H1 (cell line): ENCODE results near the gene LUZP1. TPM values are rescaled to one million over a fixed set of nuclear protein-coding genes. Genes with fewer than 3 reads are reported as not detected.

Experiments used
- GABPA ChIP-seq: IDR thresholded peaks from 2 replicates; pipeline ENCODE4 v1.6.1; 2011; ENCODE audit warnings: mild to moderate bottlenecking, low read length, moderate library complexity, borderline replicate concordance; ENCODE audit not compliant: insufficient read depth
- HDAC2 ChIP-seq, 2 experiments: fragments of 300-600 bp in 1 of 2; sonication (generic) in 1 of 2; IDR thresholded peaks; 2 replicates each; pipeline ENCODE4 v1.6.1; 2011 to 2012; ENCODE audit warnings: low read depth in 2 of 2, low read length in 2 of 2, mild to moderate bottlenecking in 2 of 2, moderate library complexity in 2 of 2, borderline replicate concordance in 1 of 2, inconsistent platforms in 1 of 2
- NANOG ChIP-seq: IDR thresholded peaks from 2 replicates; pipeline ENCODE4 v1.6.1; 2011; ENCODE audit warnings: low read length, low read depth, mild to moderate bottlenecking, inconsistent platforms; ENCODE audit not compliant: insufficient read depth, poor library complexity, severe bottlenecking
- RAD21 ChIP-seq, 2 experiments: IDR thresholded peaks in 1 of 2; conservative IDR thresholded peaks in 1 of 2; 2 replicates each; pipeline ENCODE4 v1.6.1; 2011; ENCODE audit warnings: low read depth in 2 of 2, low read length in 2 of 2, improper control_type of control experiment in 1 of 2, inconsistent platforms in 1 of 2, mild to moderate bottlenecking in 1 of 2, moderate library complexity in 1 of 2
- SIN3A ChIP-seq, 2 experiments: IDR thresholded peaks in 1 of 2; conservative IDR thresholded peaks in 1 of 2; 2 replicates each; pipeline ENCODE4 v1.6.1; 2011 to 2012; ENCODE audit warnings: low read length in 2 of 2, improper control_type of control experiment in 1 of 2, low read depth in 1 of 2, mild to moderate bottlenecking in 1 of 2
- SP4 ChIP-seq: IDR thresholded peaks from 2 replicates; pipeline ENCODE4 v1.6.1; 2012; ENCODE audit warnings: low read length, inconsistent platforms
- SUZ12 ChIP-seq: fragments of 200-600 bp; sonication (generic); IDR thresholded peaks from 2 replicates; pipeline ENCODE4 v1.6.1; 2012; ENCODE audit warnings: mild to moderate bottlenecking, inconsistent platforms, low read length, moderate library complexity, mixed read lengths
- TBP ChIP-seq: IDR thresholded peaks from 2 replicates; pipeline ENCODE4 v1.6.1; 2011; ENCODE audit warnings: low read depth, low read length, improper control_type of control experiment
- YY1 ChIP-seq: IDR thresholded peaks from 2 replicates; pipeline ENCODE4 v1.6.1; 2011; ENCODE audit warnings: low read depth, mild to moderate bottlenecking, low read length
- polyA plus RNA-seq, 7 experiments: library from polyadenylated mRNA; depleted of rRNA in 3 of 7; stranded (reverse) in 5 of 7; unstranded in 2 of 7; fragments of >200 nt in 5 of 7; fragments of 200-250 nt in 2 of 7; gene quantifications; 1 replicate in 5 of 7; 2 replicates in 1 of 7; 4 replicates in 1 of 7; pipeline versions ENCODE4 v1.2.1 to v1.2.3, GENCODE V29; 2011 to 2013; ENCODE audit warnings: missing spikeins in 2 of 7, mixed read lengths in 2 of 7
- total RNA-seq: library from RNA; stranded (reverse); fragmentation: NEBNext Ultra II Directional; extraction: Animal tissue kit (Norgen Biotek cat#: 25700); gene quantifications from 2 replicates; pipeline ENCODE4 v1.2.1, GENCODE V29; 2021
- TF ChIP-seq, protein P1 (sequence below): IDR thresholded peaks from 2 replicates; pipeline ENCODE4 v1.6.1; 2012; ENCODE audit warnings: low read length, inconsistent platforms
- TF ChIP-seq, protein P2 (sequence below): IDR thresholded peaks from 2 replicates; pipeline ENCODE4 v1.6.1; 2011; ENCODE audit warnings: low read depth, mild to moderate bottlenecking, low read length; ENCODE audit not compliant: insufficient read depth

Gene LUZP1
- total and polyA plus RNA-seq, 2 of the 8 experiments (the other 6 are each of a cell fraction or from before 2014, with no cell fraction given): 14.0 to 60.5 TPM

DNA sequence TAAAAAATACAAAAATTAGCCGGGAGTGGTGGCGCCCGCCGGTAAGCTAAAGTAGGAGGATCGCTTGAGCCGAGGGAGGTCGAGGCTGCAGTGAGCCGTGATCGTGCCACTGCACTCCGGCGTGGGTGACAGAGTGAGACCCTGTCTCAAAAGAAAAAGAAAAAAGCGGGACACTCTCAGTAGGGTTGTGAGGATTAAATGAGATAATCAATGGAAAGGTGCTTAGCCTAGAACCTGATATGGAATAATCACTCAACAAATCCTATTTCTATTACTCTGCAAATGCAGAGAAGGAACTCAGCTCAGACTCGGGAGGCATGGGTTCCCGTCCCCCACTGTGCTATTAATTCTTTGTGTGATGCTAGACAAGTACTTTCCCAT lies 529 bp upstream of the LUZP1 start (continued):
- TF ChIP-seq, protein P1, sequence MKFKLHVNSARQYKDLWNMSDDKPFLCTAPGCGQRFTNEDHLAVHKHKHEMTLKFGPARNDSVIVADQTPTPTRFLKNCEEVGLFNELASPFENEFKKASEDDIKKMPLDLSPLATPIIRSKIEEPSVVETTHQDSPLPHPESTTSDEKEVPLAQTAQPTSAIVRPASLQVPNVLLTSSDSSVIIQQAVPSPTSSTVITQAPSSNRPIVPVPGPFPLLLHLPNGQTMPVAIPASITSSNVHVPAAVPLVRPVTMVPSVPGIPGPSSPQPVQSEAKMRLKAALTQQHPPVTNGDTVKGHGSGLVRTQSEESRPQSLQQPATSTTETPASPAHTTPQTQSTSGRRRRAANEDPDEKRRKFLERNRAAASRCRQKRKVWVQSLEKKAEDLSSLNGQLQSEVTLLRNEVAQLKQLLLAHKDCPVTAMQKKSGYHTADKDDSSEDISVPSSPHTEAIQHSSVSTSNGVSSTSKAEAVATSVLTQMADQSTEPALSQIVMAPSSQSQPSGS: no peak
- TF ChIP-seq HDAC2 (IDR thresholded peaks at IDR 0.05; ENCODE audit: borderline replicate concordance in 1 of 2, low read depth in 2 of 2, low read length in 2 of 2): no peak
- no peak for TF ChIP-seq SUZ12
- TF ChIP-seq TBP: no peak
- TF ChIP-seq, protein P2, sequence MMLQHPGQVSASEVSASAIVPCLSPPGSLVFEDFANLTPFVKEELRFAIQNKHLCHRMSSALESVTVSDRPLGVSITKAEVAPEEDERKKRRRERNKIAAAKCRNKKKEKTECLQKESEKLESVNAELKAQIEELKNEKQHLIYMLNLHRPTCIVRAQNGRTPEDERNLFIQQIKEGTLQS: no peak
- TF ChIP-seq NANOG: no peak
- TF ChIP-seq SIN3A (conservative IDR thresholded peaks at IDR 0.05 in 1 of 2, IDR thresholded peaks at IDR 0.05 in 1 of 2; ENCODE audit: low read depth in 1 of 2, low read length in 2 of 2): no peak
- TF ChIP-seq YY1: no peak
- TF ChIP-seq GABPA: no peak
- TF ChIP-seq RAD21 (IDR thresholded peaks at IDR 0.05 in 1 of 2, conservative IDR thresholded peaks at IDR 0.05 in 1 of 2; ENCODE audit: low read depth in 2 of 2, low read length in 2 of 2): no peak
- no peak for TF ChIP-seq SP4
